ENCODE data around the gene ATP10B.

Gene ATP10B

DNA sequence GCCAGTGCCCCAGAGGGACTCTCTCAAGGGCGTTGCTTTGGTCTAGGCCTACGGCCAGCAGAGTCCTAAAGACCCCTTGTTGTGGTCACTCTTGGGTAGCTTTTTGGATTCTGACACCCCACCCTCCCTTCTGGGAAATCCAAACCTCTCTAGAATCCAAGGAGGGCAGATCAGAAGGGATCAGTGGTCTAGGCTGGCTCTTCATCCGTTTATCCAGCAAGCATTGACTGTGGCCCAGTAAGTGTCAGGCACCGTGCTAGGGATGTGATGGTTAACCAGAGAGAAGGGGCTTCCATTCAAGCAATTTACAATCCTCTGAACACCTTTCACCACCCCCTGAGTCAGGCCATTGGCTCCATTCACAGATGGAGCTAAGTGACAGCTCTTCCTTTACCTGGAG lies 249.3 kb downstream of the ATP10B start:
- Histone ChIP-seq H3K36me3 (ENCODE audit: control insufficient read depth in 4 of 4, insufficient read depth in 4 of 4, low read length in 3 of 4) (no peaks in the 10 kb centered on the region), H3K4me3 (ENCODE audit: control insufficient read depth in 1 of 7, extremely low read depth in 1 of 7, insufficient read depth in 4 of 7, low read depth in 2 of 7, low read length in 6 of 7) (no peak overlapping the region), H3K27ac (ENCODE audit: insufficient read depth in 1 of 2, low read depth in 1 of 2, low read length in 2 of 2, poor library complexity in 1 of 2, severe bottlenecking in 2 of 2) (no peak overlapping the region), H3K27me3 (replicated peaks in 2 of 5; ENCODE audit: control insufficient read depth in 4 of 5, insufficient read depth in 5 of 5, low read length in 4 of 5) (no peaks in the 10 kb centered on the region), H3K4me1 (ENCODE audit: control extremely low read depth in 1 of 4, control insufficient read depth in 4 of 4, insufficient read depth in 4 of 4, low read length in 3 of 4) (no peaks in the 10 kb centered on the region), H3K9me3 (ENCODE audit: control extremely low read depth in 1 of 5, control insufficient read depth in 4 of 5, insufficient read depth in 2 of 5, low read depth in 1 of 5, low read length in 4 of 5) (no peaks in the 10 kb centered on the region)
- WGBS (ENCODE audit: insufficient coverage): 100% methylated on average over 2 of the region's 4 CpGs
- no peak for DNase-seq
- CTCF ChIA-PET: interaction anchor here (0.9 kb wide), 1 partner anchor 103 kb away, joined by 3 read pairs; no protein-coding TSS in a partner anchor
- POLR2A ChIA-PET: no interaction called here

DNA sequence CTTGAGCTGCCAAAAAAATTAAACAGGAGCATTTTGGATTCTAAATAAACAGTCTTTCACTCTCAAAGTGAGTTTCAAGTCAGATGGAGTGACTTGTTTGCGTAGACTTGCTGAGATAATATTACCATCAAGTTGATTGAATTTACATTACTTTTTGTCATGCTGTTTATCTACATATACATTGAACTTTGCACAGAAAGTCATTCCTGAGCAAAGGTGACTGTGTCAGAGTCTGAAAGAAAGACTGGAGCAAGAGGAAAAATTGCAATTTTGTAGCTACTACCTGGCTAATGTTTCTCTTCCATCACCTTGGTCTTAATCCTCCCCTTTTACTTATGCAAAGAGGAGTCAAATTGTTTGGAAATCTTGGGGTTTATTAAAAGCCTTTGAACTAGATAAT lies 251.0 kb downstream of the ATP10B start:
- DNase-seq: no peak
- Histone ChIP-seq H3K9me3 (ENCODE audit: control extremely low read depth in 1 of 5, control insufficient read depth in 4 of 5, insufficient read depth in 2 of 5, low read depth in 1 of 5, low read length in 4 of 5) (no peaks in the 10 kb centered on the region), H3K4me3 (ENCODE audit: control insufficient read depth in 1 of 7, extremely low read depth in 1 of 7, insufficient read depth in 4 of 7, low read depth in 2 of 7, low read length in 6 of 7) (no peak overlapping the region), H3K4me1 (ENCODE audit: control extremely low read depth in 1 of 4, control insufficient read depth in 4 of 4, insufficient read depth in 4 of 4, low read length in 3 of 4) (no peaks in the 10 kb centered on the region), H3K27ac (ENCODE audit: insufficient read depth in 1 of 2, low read depth in 1 of 2, low read length in 2 of 2, poor library complexity in 1 of 2, severe bottlenecking in 2 of 2) (no peak overlapping the region), H3K27me3 (replicated peaks in 2 of 5; ENCODE audit: control insufficient read depth in 4 of 5, insufficient read depth in 5 of 5, low read length in 4 of 5) (no peaks in the 10 kb centered on the region), H3K36me3 (ENCODE audit: control insufficient read depth in 4 of 4, insufficient read depth in 4 of 4, low read length in 3 of 4) (no peaks in the 10 kb centered on the region)
- CTCF ChIA-PET: no interaction called here
- POLR2A ChIA-PET: no interaction called here
- no CpG with 5 or more reads among the region's 1 CpG for WGBS (ENCODE audit: insufficient coverage)

DNA sequence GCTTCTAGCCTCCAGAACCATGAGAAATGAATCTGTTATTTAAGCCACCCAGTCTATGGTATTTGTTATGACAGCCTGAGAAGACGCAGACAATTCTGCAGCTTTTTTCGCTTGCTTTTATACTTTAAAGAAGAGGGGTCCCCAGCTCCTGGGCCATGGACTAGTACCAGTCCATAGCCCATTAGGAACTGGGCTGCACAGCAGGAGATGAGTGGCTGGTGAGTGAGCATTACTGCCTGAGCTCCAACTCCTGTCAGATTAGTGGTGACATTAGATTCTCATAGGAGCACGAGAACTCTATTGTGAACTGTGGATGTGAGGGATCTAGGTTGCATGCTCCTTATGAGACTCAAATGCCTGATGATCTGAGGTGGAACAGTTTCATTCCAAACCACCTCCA lies 278.7 kb downstream of the ATP10B start:
- no peak for DNase-seq
- Histone ChIP-seq H3K4me3 (ENCODE audit: control insufficient read depth in 1 of 7, extremely low read depth in 1 of 7, insufficient read depth in 4 of 7, low read depth in 2 of 7, low read length in 6 of 7) (no peak overlapping the region), H3K9me3 (ENCODE audit: control extremely low read depth in 1 of 5, control insufficient read depth in 4 of 5, insufficient read depth in 2 of 5, low read depth in 1 of 5, low read length in 4 of 5) (no peaks in the 10 kb centered on the region), H3K36me3 (ENCODE audit: control insufficient read depth in 4 of 4, insufficient read depth in 4 of 4, low read length in 3 of 4) (no peaks in the 10 kb centered on the region), H3K4me1 (ENCODE audit: control extremely low read depth in 1 of 4, control insufficient read depth in 4 of 4, insufficient read depth in 4 of 4, low read length in 3 of 4) (no peaks in the 10 kb centered on the region), H3K27ac (ENCODE audit: insufficient read depth in 1 of 2, low read depth in 1 of 2, low read length in 2 of 2, poor library complexity in 1 of 2, severe bottlenecking in 2 of 2) (no peak overlapping the region), H3K27me3 (replicated peaks in 2 of 5; ENCODE audit: control insufficient read depth in 4 of 5, insufficient read depth in 5 of 5, low read length in 4 of 5) (no peaks in the 10 kb centered on the region)
- ChIA-PET POLR2A (interaction anchor here (0.9 kb wide), 1 partner anchor 9 kb away, joined by 3 read pairs; no protein-coding TSS in a partner anchor), CTCF (no interaction called here)
- WGBS (ENCODE audit: insufficient coverage): 100% methylated on average over 2 of the region's 3 CpGs

DNA sequence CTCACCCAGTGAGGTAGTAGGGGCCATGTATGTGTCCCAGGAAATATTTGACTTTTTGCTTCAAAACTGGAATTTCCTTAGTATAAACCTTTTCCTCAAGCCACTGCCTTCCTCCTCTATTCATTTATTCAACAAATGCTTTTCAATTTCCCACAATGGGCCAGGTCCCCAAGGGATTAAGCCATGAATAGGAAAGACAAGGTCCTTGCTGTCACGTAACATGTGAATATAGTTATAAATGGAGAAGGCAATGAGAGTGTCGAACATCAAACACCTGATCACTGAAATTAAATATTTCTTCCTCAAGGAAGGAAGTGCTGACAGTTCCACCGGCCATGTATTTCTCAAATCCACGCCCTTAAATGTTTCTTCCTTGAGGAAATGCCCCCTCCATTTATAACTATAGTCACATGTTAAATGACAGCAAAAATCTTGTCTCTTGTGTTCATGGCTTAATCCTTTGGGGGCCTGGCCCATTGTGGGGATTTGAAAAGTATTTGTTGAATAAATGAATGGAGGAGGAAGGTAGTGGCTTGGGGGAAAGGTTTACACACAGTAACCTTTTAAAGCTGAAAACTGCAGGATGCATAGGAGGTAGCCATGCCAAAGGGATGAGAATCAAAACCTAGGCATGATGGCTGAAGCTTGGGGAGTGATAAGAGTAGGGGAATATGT lies 284.8 kb downstream of the ATP10B start:
- ChIA-PET POLR2A (no interaction called here), CTCF (no interaction called here)
- no peak for DNase-seq
- H3K27ac ChIP-seq (ENCODE audit: insufficient read depth in 1 of 2, low read depth in 1 of 2, low read length in 2 of 2, poor library complexity in 1 of 2, severe bottlenecking in 2 of 2): no peak overlapping the region
- no peaks in the 10 kb centered on the region for H3K9me3 ChIP-seq (ENCODE audit: control extremely low read depth in 1 of 5, control insufficient read depth in 4 of 5, insufficient read depth in 2 of 5, low read depth in 1 of 5, low read length in 4 of 5)
- no peak overlapping the region for H3K4me3 ChIP-seq (ENCODE audit: control insufficient read depth in 1 of 7, extremely low read depth in 1 of 7, insufficient read depth in 4 of 7, low read depth in 2 of 7, low read length in 6 of 7)
- WGBS (ENCODE audit: insufficient coverage): no CpG with 5 or more reads among the region's 4 CpGs
- no peaks in the 10 kb centered on the region for H3K36me3 ChIP-seq (ENCODE audit: control insufficient read depth in 4 of 4, insufficient read depth in 4 of 4, low read length in 3 of 4)
- no peaks in the 10 kb centered on the region for H3K4me1 ChIP-seq (ENCODE audit: control extremely low read depth in 1 of 4, control insufficient read depth in 4 of 4, insufficient read depth in 4 of 4, low read length in 3 of 4)
- no peaks in the 10 kb centered on the region for H3K27me3 ChIP-seq (replicated peaks in 2 of 5; ENCODE audit: control insufficient read depth in 4 of 5, insufficient read depth in 5 of 5, low read length in 4 of 5)

DNA sequence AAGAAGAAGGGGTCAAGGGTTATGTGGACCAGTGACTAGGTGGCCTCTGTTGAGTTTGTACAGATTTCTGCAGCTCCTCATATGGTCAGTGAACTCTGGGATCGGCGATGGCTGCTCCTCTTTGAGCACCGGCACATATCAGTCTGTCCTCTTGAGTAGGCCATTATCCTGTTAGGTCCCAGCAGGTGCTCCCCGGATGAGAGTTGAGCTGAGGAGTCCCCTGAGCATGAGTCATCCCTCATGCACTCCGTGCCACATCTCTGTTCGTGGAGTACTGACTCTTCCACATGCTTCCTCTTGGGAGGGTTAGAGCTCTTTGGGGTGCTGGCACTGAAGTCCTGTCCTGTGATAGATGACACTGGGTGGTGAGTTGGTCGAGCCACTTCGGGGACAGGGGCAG lies 286.6 kb downstream of the ATP10B start:
- no peaks in the 10 kb centered on the region for H3K36me3 ChIP-seq (ENCODE audit: control insufficient read depth in 4 of 4, insufficient read depth in 4 of 4, low read length in 3 of 4)
- no peak overlapping the region for H3K27ac ChIP-seq (ENCODE audit: insufficient read depth in 1 of 2, low read depth in 1 of 2, low read length in 2 of 2, poor library complexity in 1 of 2, severe bottlenecking in 2 of 2)
- DNase-seq: no peak
- no peaks in the 10 kb centered on the region for H3K27me3 ChIP-seq (replicated peaks in 2 of 5; ENCODE audit: control insufficient read depth in 4 of 5, insufficient read depth in 5 of 5, low read length in 4 of 5)
- POLR2A ChIA-PET: no interaction called here
- WGBS (ENCODE audit: insufficient coverage): 100% methylated on average over 4 of the region's 8 CpGs
- H3K4me1 ChIP-seq (ENCODE audit: control extremely low read depth in 1 of 4, control insufficient read depth in 4 of 4, insufficient read depth in 4 of 4, low read length in 3 of 4): no peaks in the 10 kb centered on the region
- H3K9me3 ChIP-seq (ENCODE audit: control extremely low read depth in 1 of 5, control insufficient read depth in 4 of 5, insufficient read depth in 2 of 5, low read depth in 1 of 5, low read length in 4 of 5): no peaks in the 10 kb centered on the region
- CTCF ChIA-PET: no interaction called here
- no peak overlapping the region for H3K4me3 ChIP-seq (ENCODE audit: control insufficient read depth in 1 of 7, extremely low read depth in 1 of 7, insufficient read depth in 4 of 7, low read depth in 2 of 7, low read length in 6 of 7)

DNA sequence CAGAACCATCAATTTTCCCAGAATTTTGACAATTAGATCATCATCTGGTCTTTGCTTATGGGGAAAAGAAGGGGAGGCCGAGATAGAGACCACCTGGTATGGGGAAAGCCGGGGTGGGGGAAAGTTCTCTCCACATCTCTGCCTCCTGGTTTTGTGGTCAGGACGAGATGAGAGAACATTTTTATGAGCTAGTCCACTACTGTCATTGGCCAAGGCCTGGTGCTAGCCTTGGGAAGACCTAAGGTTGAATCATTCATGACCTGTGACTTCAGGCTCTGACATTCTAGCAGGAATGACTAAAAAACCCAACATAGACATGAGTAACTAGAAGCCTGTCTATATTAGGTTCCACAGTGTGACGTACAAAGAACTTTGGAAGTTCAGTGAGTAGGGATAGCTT lies 295.2 kb downstream of the ATP10B start:
- Histone ChIP-seq H3K9me3 (ENCODE audit: control extremely low read depth in 1 of 5, control insufficient read depth in 4 of 5, insufficient read depth in 2 of 5, low read depth in 1 of 5, low read length in 4 of 5) (no peaks in the 10 kb centered on the region), H3K4me1 (ENCODE audit: control extremely low read depth in 1 of 4, control insufficient read depth in 4 of 4, insufficient read depth in 4 of 4, low read length in 3 of 4) (no peaks in the 10 kb centered on the region), H3K4me3 (ENCODE audit: control insufficient read depth in 1 of 7, extremely low read depth in 1 of 7, insufficient read depth in 4 of 7, low read depth in 2 of 7, low read length in 6 of 7) (no peak overlapping the region), H3K36me3 (ENCODE audit: control insufficient read depth in 4 of 4, insufficient read depth in 4 of 4, low read length in 3 of 4) (no peaks in the 10 kb centered on the region), H3K27ac (ENCODE audit: insufficient read depth in 1 of 2, low read depth in 1 of 2, low read length in 2 of 2, poor library complexity in 1 of 2, severe bottlenecking in 2 of 2) (no peak overlapping the region), H3K27me3 (replicated peaks in 2 of 5; ENCODE audit: control insufficient read depth in 4 of 5, insufficient read depth in 5 of 5, low read length in 4 of 5) (no peaks in the 10 kb centered on the region)
- ChIA-PET CTCF (no interaction called here), POLR2A (no interaction called here)
- WGBS (ENCODE audit: insufficient coverage): 94% methylated on average over 3 of the region's 4 CpGs
- DNase-seq: no peak

DNA sequence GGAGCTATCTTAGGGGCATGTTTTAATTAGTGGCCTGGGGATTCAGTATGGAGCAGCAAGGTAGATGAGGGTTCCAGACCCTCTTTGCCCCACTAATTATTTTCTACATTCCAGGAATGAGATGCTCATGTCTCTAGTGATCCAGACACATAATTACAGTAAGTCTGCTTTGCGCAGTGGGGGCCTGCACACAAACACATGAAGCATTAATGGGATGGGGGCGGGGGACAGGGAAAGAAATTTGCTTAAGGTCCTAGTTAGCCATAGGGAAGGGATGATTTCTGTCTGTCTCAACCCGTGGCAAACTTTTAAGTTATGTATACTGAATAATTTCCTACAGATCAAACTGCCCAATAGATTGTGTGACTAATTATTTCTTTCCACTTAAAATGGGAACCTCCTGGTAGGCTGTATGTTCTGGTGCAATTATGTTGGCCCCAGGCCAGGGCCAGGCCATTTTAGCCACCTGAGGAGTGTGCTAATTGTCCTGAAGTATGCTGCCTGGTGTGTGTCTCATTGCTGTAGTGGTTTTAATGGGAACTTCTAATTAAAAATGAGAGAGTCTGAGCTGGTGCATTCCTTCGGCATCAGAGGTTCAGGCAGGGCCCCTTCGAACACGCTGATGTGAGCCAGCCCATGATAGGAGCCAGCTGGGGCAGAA lies 295.9 kb downstream of the ATP10B start:
- ChIA-PET CTCF (no interaction called here), POLR2A (no interaction called here)
- Histone ChIP-seq H3K27ac (ENCODE audit: insufficient read depth in 1 of 2, low read depth in 1 of 2, low read length in 2 of 2, poor library complexity in 1 of 2, severe bottlenecking in 2 of 2) (no peak overlapping the region), H3K4me1 (ENCODE audit: control extremely low read depth in 1 of 4, control insufficient read depth in 4 of 4, insufficient read depth in 4 of 4, low read length in 3 of 4) (no peaks in the 10 kb centered on the region), H3K36me3 (ENCODE audit: control insufficient read depth in 4 of 4, insufficient read depth in 4 of 4, low read length in 3 of 4) (no peaks in the 10 kb centered on the region), H3K27me3 (replicated peaks in 2 of 5; ENCODE audit: control insufficient read depth in 4 of 5, insufficient read depth in 5 of 5, low read length in 4 of 5) (no peaks in the 10 kb centered on the region), H3K4me3 (ENCODE audit: control insufficient read depth in 1 of 7, extremely low read depth in 1 of 7, insufficient read depth in 4 of 7, low read depth in 2 of 7, low read length in 6 of 7) (no peak overlapping the region), H3K9me3 (ENCODE audit: control extremely low read depth in 1 of 5, control insufficient read depth in 4 of 5, insufficient read depth in 2 of 5, low read depth in 1 of 5, low read length in 4 of 5) (no peaks in the 10 kb centered on the region)
- 100% methylated on average over 4 of the region's 6 CpGs for WGBS (ENCODE audit: insufficient coverage)
- DNase-seq: no peak
